HEK293 (cell line): ENCODE measurements around the gene AKAP8.

Experiments
- CTCF ChIA-PET: fragments of 350-600 bp; formaldehyde crosslinking; extraction: SDS; loops from one replicate; lab custom pipeline; 2021; ENCODE audit warnings: antibody characterized with exemption; lab: Yijun Ruan, JAX
- POLR2A ChIA-PET: fragments of 300-600 bp; formaldehyde crosslinking; extraction: SDS; loops from one replicate; lab custom pipeline; 2020; ENCODE audit warnings: antibody characterized with exemption, inconsistent platforms; lab: Yijun Ruan, JAX
- H3K27ac ChIP-seq: fragments of 200-500 bp; sonication (Bioruptor generic); 2 replicates; pipeline ENCODE4 v1.5.1; 2014; ENCODE audit warnings: low read depth, low read length, control low read depth, inconsistent platforms; ENCODE audit errors: extremely low read depth
- H3K36me3 ChIP-seq, 2 experiments: fragments of 200-500 bp in 1 of 2; sonication (Bioruptor generic) in 1 of 2; 1 replicate in 1 of 2; 2 replicates in 1 of 2; pipeline ENCODE4 v1.5.1; 2014 to 2017; ENCODE audit warnings: inconsistent platforms in 2 of 2, low read length in 2 of 2; ENCODE audit not compliant: control insufficient read depth in 2 of 2, insufficient read depth in 1 of 2
- H3K4me1 ChIP-seq: fragments of 200-500 bp; sonication (Bioruptor generic); 2 replicates; pipeline ENCODE4 v1.5.1; 2014; ENCODE audit warnings: mild to moderate bottlenecking, low read length, inconsistent platforms; ENCODE audit not compliant: control insufficient read depth, insufficient read depth
- H3K4me3 ChIP-seq: 2 replicates; pipeline ENCODE4 v1.5.1; 2011; ENCODE audit warnings: low read depth, mild to moderate bottlenecking, control low read depth, low read length, moderate library complexity
- H3K9me3 ChIP-seq: fragments of 200-500 bp; sonication (Bioruptor generic); 2 replicates; pipeline ENCODE4 v1.5.1; 2014; ENCODE audit warnings: low read depth, low read length, inconsistent platforms; ENCODE audit not compliant: control insufficient read depth, insufficient read depth
- HOXC10 ChIP-seq: sonication (generic); formaldehyde crosslinking; IDR thresholded peaks from 2 replicates; pipeline ENCODE4 v1.8.1; 2023; ENCODE audit warnings: mild to moderate bottlenecking, missing genetic modification reagents
- IKZF3 ChIP-seq: fragments of 450-650 bp; IDR thresholded peaks from 2 replicates; pipeline ENCODE4 v1.5.0; 2018; ENCODE audit warnings: missing biosample characterization, mild to moderate bottlenecking, missing genetic modification characterization, moderate library complexity
- SP7 ChIP-seq: fragments of 450-650 bp; formaldehyde crosslinking; IDR thresholded peaks from 2 replicates; pipeline ENCODE4 v1.5.1; 2016; ENCODE audit warnings: missing biosample characterization, missing genetic modification characterization
- WT1 ChIP-seq: fragments of 450-650 bp; formaldehyde crosslinking; IDR thresholded peaks from 2 replicates; pipeline ENCODE4 v1.5.1; 2016; ENCODE audit warnings: missing biosample characterization, missing genetic modification characterization
- ZNF155 ChIP-seq: fragments of 450-650 bp; formaldehyde crosslinking; IDR thresholded peaks from 2 replicates; pipeline ENCODE4 v1.5.1; 2016; ENCODE audit warnings: missing biosample characterization, missing genetic modification characterization
- ZNF560 ChIP-seq: fragments of 450-650 bp; formaldehyde crosslinking; IDR thresholded peaks from 2 replicates; pipeline ENCODE4 v1.5.1; 2017; ENCODE audit warnings: missing biosample characterization, missing genetic modification characterization, borderline replicate concordance
- ZNF600 ChIP-seq: fragments of 450-650 bp; formaldehyde crosslinking; IDR thresholded peaks from 2 replicates; pipeline ENCODE4 v1.5.1; 2016; ENCODE audit warnings: missing biosample characterization, missing genetic modification characterization
- ZNF629 ChIP-seq: fragments of 450-650 bp; formaldehyde crosslinking; IDR thresholded peaks from 2 replicates; pipeline ENCODE4 v1.5.1; 2017; ENCODE audit warnings: missing biosample characterization, missing genetic modification characterization
- ZXDB ChIP-seq: fragments of 450-650 bp; formaldehyde crosslinking; IDR thresholded peaks from 2 replicates; pipeline ENCODE4 v1.5.1; 2016; ENCODE audit warnings: missing biosample characterization, missing genetic modification characterization
- TF ChIP-seq, protein P1 (sequence below): fragments of 450-650 bp; formaldehyde crosslinking; IDR thresholded peaks from 2 replicates; pipeline ENCODE4 v1.5.1; 2016; ENCODE audit warnings: missing biosample characterization, missing genetic modification characterization, borderline replicate concordance
- TF ChIP-seq, protein P2 (sequence below): fragments of 450-650 bp; formaldehyde crosslinking; IDR thresholded peaks from 2 replicates; pipeline ENCODE4 v1.5.1; 2016; ENCODE audit warnings: missing biosample characterization, missing genetic modification characterization
- TF ChIP-seq, protein P3 (sequence below): fragments of 450-650 bp; IDR thresholded peaks from 2 replicates; pipeline ENCODE4 v1.5.1; 2018; ENCODE audit warnings: missing biosample characterization, missing genetic modification characterization
- TF ChIP-seq, protein P4 (sequence below): fragments of 450-650 bp; formaldehyde crosslinking; conservative IDR thresholded peaks from 2 replicates; pipeline ENCODE4 v1.5.1; 2016; ENCODE audit warnings: low read depth, missing biosample characterization, missing genetic modification characterization
- TF ChIP-seq, protein P5 (sequence below): fragments of 450-650 bp; formaldehyde crosslinking; IDR thresholded peaks from 2 replicates; pipeline ENCODE4 v1.5.1; 2016; ENCODE audit warnings: missing biosample characterization, missing genetic modification characterization
- TF ChIP-seq, protein P6 (sequence below): fragments of 450-650 bp; formaldehyde crosslinking; IDR thresholded peaks from 2 replicates; pipeline ENCODE4 v1.5.1; 2017; ENCODE audit warnings: missing biosample characterization, mild to moderate bottlenecking, missing genetic modification characterization, moderate library complexity

AKAP8 gene

DNA sequence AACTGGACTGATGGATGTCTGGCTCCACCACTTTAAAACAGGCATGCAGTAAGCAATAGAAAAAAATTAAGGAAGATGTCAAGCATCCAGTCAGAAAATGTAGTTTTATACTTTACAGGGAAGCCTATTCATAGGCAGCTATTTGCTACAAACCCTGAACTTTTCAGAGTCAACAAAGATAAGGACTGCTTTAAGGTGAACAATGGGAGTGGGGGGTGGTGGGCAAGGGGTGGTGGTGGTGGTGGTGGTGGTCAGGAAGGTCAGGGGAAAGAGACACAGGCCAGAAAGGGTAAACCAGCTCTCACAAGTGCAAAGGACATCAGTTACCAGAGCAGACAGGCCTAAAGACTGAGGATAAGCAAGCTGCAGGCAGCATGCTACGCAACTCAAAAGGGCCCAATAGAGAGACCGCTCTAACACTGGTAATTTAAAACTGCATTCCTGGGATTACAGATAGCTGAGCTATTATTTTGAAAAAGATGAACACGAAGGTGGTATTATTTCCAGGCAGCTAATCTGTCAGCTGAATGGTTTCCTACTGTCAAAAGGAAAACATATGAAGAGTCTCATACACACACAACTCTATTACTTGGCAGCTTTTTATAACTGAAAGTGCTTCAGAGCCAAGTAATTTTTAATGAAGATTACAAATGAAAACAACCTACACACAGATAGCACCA, 62.1 kb downstream of the AKAP8 start (continued):
- TF ChIP-seq, protein P1, sequence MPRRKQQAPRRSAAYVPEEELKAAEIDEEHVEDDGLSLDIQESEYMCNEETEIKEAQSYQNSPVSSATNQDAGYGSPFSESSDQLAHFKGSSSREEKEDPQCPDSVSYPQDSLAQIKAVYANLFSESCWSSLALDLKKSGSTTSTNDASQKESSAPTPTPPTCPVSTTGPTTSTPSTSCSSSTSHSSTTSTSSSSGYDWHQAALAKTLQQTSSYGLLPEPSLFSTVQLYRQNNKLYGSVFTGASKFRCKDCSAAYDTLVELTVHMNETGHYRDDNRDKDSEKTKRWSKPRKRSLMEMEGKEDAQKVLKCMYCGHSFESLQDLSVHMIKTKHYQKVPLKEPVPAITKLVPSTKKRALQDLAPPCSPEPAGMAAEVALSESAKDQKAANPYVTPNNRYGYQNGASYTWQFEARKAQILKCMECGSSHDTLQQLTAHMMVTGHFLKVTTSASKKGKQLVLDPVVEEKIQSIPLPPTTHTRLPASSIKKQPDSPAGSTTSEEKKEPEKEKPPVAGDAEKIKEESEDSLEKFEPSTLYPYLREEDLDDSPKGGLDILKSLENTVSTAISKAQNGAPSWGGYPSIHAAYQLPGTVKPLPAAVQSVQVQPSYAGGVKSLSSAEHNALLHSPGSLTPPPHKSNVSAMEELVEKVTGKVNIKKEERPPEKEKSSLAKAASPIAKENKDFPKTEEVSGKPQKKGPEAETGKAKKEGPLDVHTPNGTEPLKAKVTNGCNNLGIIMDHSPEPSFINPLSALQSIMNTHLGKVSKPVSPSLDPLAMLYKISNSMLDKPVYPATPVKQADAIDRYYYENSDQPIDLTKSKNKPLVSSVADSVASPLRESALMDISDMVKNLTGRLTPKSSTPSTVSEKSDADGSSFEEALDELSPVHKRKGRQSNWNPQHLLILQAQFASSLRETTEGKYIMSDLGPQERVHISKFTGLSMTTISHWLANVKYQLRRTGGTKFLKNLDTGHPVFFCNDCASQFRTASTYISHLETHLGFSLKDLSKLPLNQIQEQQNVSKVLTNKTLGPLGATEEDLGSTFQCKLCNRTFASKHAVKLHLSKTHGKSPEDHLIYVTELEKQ: no peak
- TF ChIP-seq ZNF560 (tag by site-specific recombination): no peak
- 0 out of 2 replicates have a peak, but pooled peaks have one; percentile 38 for TF ChIP-seq IKZF3 (tag by site-specific recombination)
- no peak for TF ChIP-seq WT1 (tag by site-specific recombination)
- TF ChIP-seq HOXC10 (CRISPR knock-in tag): no peak
- TF ChIP-seq, protein P2, sequence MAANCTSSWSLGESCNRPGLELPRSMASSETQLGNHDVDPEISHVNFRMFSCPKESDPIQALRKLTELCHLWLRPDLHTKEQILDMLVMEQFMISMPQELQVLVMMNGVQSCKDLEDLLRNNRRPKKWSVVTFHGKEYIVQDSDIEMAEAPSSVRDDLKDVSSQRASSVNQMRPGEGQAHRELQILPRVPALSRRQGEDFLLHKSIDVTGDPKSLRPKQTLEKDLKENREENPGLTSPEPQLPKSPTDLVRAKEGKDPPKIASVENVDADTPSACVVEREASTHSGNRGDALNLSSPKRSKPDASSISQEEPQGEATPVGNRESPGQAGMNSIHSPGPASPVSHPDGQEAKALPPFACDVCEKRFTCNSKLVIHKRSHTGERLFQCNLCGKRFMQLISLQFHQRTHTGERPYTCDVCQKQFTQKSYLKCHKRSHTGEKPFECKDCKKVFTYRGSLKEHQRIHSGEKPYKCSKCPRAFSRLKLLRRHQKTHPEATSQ: no peak
- peak; percentile 34; the same call in 1 of the 2 replicates for TF ChIP-seq ZNF629
- TF ChIP-seq SP7 (tag by site-specific recombination): no peak
- TF ChIP-seq, protein P3, sequence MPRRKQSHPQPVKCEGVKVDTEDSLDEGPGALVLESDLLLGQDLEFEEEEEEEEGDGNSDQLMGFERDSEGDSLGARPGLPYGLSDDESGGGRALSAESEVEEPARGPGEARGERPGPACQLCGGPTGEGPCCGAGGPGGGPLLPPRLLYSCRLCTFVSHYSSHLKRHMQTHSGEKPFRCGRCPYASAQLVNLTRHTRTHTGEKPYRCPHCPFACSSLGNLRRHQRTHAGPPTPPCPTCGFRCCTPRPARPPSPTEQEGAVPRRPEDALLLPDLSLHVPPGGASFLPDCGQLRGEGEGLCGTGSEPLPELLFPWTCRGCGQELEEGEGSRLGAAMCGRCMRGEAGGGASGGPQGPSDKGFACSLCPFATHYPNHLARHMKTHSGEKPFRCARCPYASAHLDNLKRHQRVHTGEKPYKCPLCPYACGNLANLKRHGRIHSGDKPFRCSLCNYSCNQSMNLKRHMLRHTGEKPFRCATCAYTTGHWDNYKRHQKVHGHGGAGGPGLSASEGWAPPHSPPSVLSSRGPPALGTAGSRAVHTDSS (tag by site-specific recombination): no peak
- TF ChIP-seq, protein P4, sequence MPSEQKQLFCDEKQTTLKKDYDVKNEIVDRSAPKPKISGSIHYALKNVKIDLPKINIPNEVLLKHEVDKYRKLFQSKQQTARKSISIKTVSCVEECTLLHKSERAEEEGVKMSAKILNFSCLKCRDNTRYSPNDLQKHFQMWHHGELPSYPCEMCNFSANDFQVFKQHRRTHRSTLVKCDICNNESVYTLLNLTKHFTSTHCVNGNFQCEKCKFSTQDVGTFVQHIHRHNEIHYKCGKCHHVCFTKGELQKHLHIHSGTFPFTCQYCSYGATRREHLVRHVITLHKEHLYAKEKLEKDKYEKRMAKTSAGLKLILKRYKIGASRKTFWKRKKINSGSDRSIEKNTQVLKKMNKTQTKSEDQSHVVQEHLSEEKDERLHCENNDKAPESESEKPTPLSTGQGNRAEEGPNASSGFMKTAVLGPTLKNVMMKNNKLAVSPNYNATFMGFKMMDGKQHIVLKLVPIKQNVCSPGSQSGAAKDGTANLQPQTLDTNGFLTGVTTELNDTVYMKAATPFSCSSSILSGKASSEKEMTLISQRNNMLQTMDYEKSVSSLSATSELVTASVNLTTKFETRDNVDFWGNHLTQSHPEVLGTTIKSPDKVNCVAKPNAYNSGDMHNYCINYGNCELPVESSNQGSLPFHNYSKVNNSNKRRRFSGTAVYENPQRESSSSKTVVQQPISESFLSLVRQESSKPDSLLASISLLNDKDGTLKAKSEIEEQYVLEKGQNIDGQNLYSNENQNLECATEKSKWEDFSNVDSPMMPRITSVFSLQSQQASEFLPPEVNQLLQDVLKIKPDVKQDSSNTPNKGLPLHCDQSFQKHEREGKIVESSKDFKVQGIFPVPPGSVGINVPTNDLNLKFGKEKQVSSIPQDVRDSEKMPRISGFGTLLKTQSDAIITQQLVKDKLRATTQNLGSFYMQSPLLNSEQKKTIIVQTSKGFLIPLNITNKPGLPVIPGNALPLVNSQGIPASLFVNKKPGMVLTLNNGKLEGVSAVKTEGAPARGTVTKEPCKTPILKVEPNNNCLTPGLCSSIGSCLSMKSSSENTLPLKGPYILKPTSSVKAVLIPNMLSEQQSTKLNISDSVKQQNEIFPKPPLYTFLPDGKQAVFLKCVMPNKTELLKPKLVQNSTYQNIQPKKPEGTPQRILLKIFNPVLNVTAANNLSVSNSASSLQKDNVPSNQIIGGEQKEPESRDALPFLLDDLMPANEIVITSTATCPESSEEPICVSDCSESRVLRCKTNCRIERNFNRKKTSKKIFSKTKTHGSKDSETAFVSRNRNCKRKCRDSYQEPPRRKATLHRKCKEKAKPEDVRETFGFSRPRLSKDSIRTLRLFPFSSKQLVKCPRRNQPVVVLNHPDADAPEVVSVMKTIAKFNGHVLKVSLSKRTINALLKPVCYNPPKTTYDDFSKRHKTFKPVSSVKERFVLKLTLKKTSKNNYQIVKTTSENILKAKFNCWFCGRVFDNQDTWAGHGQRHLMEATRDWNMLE: no peak
- TF ChIP-seq, all 188 proteins: peak for 6

DNA sequence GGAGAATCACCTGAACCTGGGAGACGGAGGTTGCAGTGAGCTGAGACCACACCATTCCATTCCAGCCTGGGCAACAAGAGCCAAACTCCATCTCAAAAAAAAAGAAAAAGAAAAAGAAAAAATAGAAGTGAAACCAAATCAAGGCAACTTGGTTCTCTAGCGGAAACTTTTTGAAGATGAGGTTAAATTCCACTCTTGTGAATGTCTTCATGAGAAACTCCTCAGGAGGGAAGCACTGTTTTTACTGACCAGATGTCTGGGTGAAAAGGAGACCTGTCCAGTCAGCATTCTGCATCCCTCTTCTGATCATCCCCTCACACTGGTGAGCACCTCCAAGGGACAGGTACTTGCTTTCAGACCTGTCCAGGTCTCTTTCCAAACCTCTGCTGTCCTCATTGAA, 63.1 kb downstream of the AKAP8 start:
- no peak; the same call in 1 of the 2 replicates for TF ChIP-seq ZXDB
- no peak for TF ChIP-seq ZNF600 (tag by site-specific recombination)
- no peak for TF ChIP-seq ZNF155 (tag by site-specific recombination)
- TF ChIP-seq, protein P5, sequence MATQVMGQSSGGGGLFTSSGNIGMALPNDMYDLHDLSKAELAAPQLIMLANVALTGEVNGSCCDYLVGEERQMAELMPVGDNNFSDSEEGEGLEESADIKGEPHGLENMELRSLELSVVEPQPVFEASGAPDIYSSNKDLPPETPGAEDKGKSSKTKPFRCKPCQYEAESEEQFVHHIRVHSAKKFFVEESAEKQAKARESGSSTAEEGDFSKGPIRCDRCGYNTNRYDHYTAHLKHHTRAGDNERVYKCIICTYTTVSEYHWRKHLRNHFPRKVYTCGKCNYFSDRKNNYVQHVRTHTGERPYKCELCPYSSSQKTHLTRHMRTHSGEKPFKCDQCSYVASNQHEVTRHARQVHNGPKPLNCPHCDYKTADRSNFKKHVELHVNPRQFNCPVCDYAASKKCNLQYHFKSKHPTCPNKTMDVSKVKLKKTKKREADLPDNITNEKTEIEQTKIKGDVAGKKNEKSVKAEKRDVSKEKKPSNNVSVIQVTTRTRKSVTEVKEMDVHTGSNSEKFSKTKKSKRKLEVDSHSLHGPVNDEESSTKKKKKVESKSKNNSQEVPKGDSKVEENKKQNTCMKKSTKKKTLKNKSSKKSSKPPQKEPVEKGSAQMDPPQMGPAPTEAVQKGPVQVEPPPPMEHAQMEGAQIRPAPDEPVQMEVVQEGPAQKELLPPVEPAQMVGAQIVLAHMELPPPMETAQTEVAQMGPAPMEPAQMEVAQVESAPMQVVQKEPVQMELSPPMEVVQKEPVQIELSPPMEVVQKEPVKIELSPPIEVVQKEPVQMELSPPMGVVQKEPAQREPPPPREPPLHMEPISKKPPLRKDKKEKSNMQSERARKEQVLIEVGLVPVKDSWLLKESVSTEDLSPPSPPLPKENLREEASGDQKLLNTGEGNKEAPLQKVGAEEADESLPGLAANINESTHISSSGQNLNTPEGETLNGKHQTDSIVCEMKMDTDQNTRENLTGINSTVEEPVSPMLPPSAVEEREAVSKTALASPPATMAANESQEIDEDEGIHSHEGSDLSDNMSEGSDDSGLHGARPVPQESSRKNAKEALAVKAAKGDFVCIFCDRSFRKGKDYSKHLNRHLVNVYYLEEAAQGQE (tag by site-specific recombination): no peak
- TF ChIP-seq, protein P6, sequence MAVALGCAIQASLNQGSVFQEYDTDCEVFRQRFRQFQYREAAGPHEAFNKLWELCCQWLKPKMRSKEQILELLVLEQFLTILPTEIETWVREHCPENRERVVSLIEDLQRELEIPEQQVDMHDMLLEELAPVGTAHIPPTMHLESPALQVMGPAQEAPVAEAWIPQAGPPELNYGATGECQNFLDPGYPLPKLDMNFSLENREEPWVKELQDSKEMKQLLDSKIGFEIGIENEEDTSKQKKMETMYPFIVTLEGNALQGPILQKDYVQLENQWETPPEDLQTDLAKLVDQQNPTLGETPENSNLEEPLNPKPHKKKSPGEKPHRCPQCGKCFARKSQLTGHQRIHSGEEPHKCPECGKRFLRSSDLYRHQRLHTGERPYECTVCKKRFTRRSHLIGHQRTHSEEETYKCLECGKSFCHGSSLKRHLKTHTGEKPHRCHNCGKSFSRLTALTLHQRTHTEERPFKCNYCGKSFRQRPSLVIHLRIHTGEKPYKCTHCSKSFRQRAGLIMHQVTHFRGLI: no peak
- H3K27ac ChIP-seq: no peak overlapping the region
- H3K36me3 ChIP-seq: peaks cover 0 to 6% of the 10 kb centered on the region in 2 experiments; a peak in 2 of 3 replicates
- H3K4me3 ChIP-seq: no peak overlapping the region
- H3K4me1 ChIP-seq: peaks cover 45% of the 10 kb centered on the region
- POLR2A ChIA-PET: interaction anchor here (0.6 to 1.7 kb wide), 2 partner anchors 63 to 100 kb away, joined by 3 to 7 read pairs; partner anchors contain the start of gene AKAP8
- CTCF ChIA-PET: no interaction called here
- H3K9me3 ChIP-seq: no peaks in the 10 kb centered on the region
